ENCODE data around the gene PIK3R3. TPM values are rescaled to one million over a fixed set of nuclear protein-coding genes. Genes with fewer than 3 reads are reported as not detected.

PIK3R3 gene
- total and polyA plus RNA-seq, 4 donors: 1.5 to 49.8 (median 17.1) TPM

GRCh38 chr1:46160212-46160611 lies 27.8 kb upstream of the PIK3R3 start:
- no peak for DNase-seq
- WGBS, 2 donors: 95 to 96% methylated on average over 1 of the region's 1 CpG
- Histone ChIP-seq H3K36me3 (ENCODE audit: control insufficient read depth in 1 of 2, insufficient read depth in 2 of 2, low read length in 1 of 2) (no peaks in the 10 kb centered on the region), H3K9me3 (ENCODE audit: control insufficient read depth, low read length) (no peaks in the 10 kb centered on the region), H3K27ac (ENCODE audit: low read depth in 1 of 2, low read length in 2 of 2) (no peak overlapping the region), H3K27me3 (ENCODE audit: control insufficient read depth in 1 of 2, insufficient read depth in 2 of 2, low read length in 1 of 2) (no peaks in the 10 kb centered on the region), H3K4me1 (ENCODE audit: control insufficient read depth in 1 of 2, insufficient read depth in 2 of 2, low read length in 2 of 2) (no peaks in the 10 kb centered on the region), H3K4me3 (ENCODE audit: low read length in 2 of 2) (no peak overlapping the region)
- ATAC-seq (ENCODE audit: low FRiP score): no peak
- intact Hi-C loops (cut with DNase I): no loop called here

- 81 to 82% methylated on average over 3 of the region's 3 CpGs for WGBS, 2 donors
- no peaks in the 10 kb centered on the region for H3K36me3 ChIP-seq (ENCODE audit: control insufficient read depth in 1 of 2, insufficient read depth in 2 of 2, low read length in 1 of 2)
- DNase-seq (no peak), ATAC-seq (ENCODE audit: low FRiP score) (no peak)
- H3K9me3 ChIP-seq (ENCODE audit: control insufficient read depth, low read length): no peaks in the 10 kb centered on the region
- no peak overlapping the region for H3K27ac ChIP-seq (ENCODE audit: low read depth in 1 of 2, low read length in 2 of 2)
- H3K4me3 ChIP-seq (ENCODE audit: low read length in 2 of 2): no peak overlapping the region
- H3K27me3 ChIP-seq (ENCODE audit: control insufficient read depth in 1 of 2, insufficient read depth in 2 of 2, low read length in 1 of 2): no peaks in the 10 kb centered on the region
- intact Hi-C loops (cut with DNase I): no loop called here
- no peaks in the 10 kb centered on the region for H3K4me1 ChIP-seq (ENCODE audit: control insufficient read depth in 1 of 2, insufficient read depth in 2 of 2, low read length in 2 of 2)
Observed at GRCh38 chr1:46159516-46159915, 27.1 kb upstream of the PIK3R3 start.

DNA sequence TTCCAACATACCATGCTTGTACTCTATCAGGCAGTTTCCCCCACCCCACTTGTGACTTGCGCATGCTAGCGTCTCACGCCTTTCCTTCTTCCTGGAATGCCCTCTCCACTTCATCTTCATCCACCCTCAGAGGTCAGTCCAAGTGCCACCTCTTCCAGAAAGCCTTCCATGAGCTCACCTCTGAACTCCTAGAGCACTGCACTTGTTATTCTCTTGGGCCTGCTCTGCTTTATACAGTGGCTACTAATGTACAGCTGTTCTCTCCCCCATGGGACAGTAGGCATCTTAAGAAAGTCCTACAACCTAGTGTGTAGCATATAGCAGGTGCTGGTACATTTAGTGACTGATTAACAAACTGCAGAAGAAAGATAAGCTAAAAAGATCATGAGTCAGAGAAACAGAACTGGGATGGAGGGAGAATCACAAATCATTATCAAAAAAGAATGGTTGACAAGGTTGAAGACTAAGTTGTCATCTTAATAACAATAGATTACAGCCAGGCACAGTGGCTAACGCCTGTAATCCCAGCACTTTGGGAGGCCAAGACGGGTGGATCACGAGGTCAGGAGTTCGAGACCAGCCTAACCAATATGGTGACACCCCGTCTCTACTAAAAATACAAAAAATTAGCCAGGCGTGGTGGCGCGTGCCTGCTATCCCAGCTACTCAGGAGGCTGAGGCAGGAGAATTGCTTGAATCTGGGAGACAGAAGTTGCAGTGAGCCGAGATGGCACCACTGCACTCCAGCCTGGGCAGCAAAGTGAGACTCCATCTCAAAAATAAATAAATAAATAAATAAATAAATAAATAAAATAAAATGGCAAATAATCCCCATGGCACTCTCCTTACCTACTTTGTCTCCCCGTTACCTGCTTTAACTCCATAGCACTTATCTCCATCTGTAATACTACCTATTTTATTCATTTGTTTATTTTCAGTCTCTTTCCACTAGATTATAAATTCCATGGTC lies 26.2 kb upstream of the PIK3R3 start:
- no peak for ATAC-seq (ENCODE audit: low FRiP score)
- intact Hi-C loops (cut with DNase I): no loop called here
- Histone ChIP-seq H3K4me3 (ENCODE audit: low read length in 2 of 2) (no peak overlapping the region), H3K4me1 (ENCODE audit: control insufficient read depth in 1 of 2, insufficient read depth in 2 of 2, low read length in 2 of 2) (no peaks in the 10 kb centered on the region), H3K27me3 (ENCODE audit: control insufficient read depth in 1 of 2, insufficient read depth in 2 of 2, low read length in 1 of 2) (no peaks in the 10 kb centered on the region), H3K36me3 (ENCODE audit: control insufficient read depth in 1 of 2, insufficient read depth in 2 of 2, low read length in 1 of 2) (no peaks in the 10 kb centered on the region), H3K9me3 (ENCODE audit: control insufficient read depth, low read length) (no peaks in the 10 kb centered on the region), H3K27ac (ENCODE audit: low read depth in 1 of 2, low read length in 2 of 2) (no peak overlapping the region)
- 96% methylated on average over 13 of the region's 13 CpGs for WGBS, 2 donors
- no peak for DNase-seq

DNA sequence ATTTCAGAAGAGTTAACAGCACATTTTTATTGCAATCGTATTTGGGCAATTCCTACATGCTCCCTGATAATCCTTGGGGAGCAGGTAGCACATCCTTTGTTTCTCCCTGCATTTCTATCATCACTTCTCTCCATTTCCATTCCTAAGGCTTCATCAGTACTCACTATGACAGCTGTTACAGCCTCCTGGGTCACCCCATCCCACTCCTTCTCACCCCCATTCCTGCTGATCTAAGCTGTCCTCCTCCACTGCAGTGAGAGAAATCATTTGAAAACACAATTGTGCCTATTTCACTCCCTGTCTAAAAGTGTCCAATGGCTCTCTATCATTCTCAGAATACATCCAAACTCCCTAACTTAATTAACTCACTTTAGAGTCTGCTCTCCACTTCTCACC lies 25.5 kb upstream of the PIK3R3 start:
- H3K27ac ChIP-seq (ENCODE audit: low read depth in 1 of 2, low read length in 2 of 2): no peak overlapping the region
- no peaks in the 10 kb centered on the region for H3K9me3 ChIP-seq (ENCODE audit: control insufficient read depth, low read length)
- no peak for ATAC-seq (ENCODE audit: low FRiP score)
- DNase-seq: no peak
- intact Hi-C loops (cut with DNase I): no loop called here
- H3K4me1 ChIP-seq (ENCODE audit: control insufficient read depth in 1 of 2, insufficient read depth in 2 of 2, low read length in 2 of 2): no peaks in the 10 kb centered on the region
- H3K4me3 ChIP-seq (ENCODE audit: low read length in 2 of 2): no peak overlapping the region
- 78 to 99% methylated on average over 1 of the region's 1 CpG for WGBS, 2 donors
- H3K27me3 ChIP-seq (ENCODE audit: control insufficient read depth in 1 of 2, insufficient read depth in 2 of 2, low read length in 1 of 2): no peaks in the 10 kb centered on the region
- no peaks in the 10 kb centered on the region for H3K36me3 ChIP-seq (ENCODE audit: control insufficient read depth in 1 of 2, insufficient read depth in 2 of 2, low read length in 1 of 2)

- peaks cover 0 to 1% of the 10 kb centered on the region in 2 donors for H3K4me1 ChIP-seq (ENCODE audit: control insufficient read depth in 1 of 2, insufficient read depth in 2 of 2, low read length in 2 of 2)
- no peaks in the 10 kb centered on the region for H3K36me3 ChIP-seq (ENCODE audit: control insufficient read depth in 1 of 2, insufficient read depth in 2 of 2, low read length in 1 of 2)
- H3K27me3 ChIP-seq (ENCODE audit: control insufficient read depth in 1 of 2, insufficient read depth in 2 of 2, low read length in 1 of 2): no peaks in the 10 kb centered on the region
- H3K27ac ChIP-seq (ENCODE audit: low read depth in 1 of 2, low read length in 2 of 2): no peak overlapping the region
- whole genome bisulfite sequencing, 2 donors: 96 to 98% methylated on average over 1 of the region's 1 CpG
- ATAC-seq (ENCODE audit: low FRiP score): no peak
- H3K4me3 ChIP-seq (ENCODE audit: low read length in 2 of 2): no peak overlapping the region
- H3K9me3 ChIP-seq (ENCODE audit: control insufficient read depth, low read length): no peaks in the 10 kb centered on the region
- intact Hi-C loops (cut with DNase I): no loop called here
- no peak for DNase-seq
Observed at GRCh38 chr1:46153732-46154131, 21.3 kb upstream of the PIK3R3 start.

GRCh38 chr1:46153228-46153627 lies 20.8 kb upstream of the PIK3R3 start:
- WGBS, 2 donors: 99 to 100% methylated on average over 1 of the region's 1 CpG
- H3K36me3 ChIP-seq (ENCODE audit: control insufficient read depth in 1 of 2, insufficient read depth in 2 of 2, low read length in 1 of 2): no peaks in the 10 kb centered on the region
- no peak for ATAC-seq (ENCODE audit: low FRiP score)
- no peak overlapping the region for H3K4me3 ChIP-seq (ENCODE audit: low read length in 2 of 2)
- H3K4me1 ChIP-seq (ENCODE audit: control insufficient read depth in 1 of 2, insufficient read depth in 2 of 2, low read length in 2 of 2): peaks cover 0 to 1% of the 10 kb centered on the region in 2 donors
- H3K27ac ChIP-seq (ENCODE audit: low read depth in 1 of 2, low read length in 2 of 2): no peak overlapping the region
- H3K27me3 ChIP-seq (ENCODE audit: control insufficient read depth in 1 of 2, insufficient read depth in 2 of 2, low read length in 1 of 2): no peaks in the 10 kb centered on the region
- intact Hi-C loops (cut with DNase I): no loop called here
- no peaks in the 10 kb centered on the region for H3K9me3 ChIP-seq (ENCODE audit: control insufficient read depth, low read length)
- DNase-seq: no peak

GRCh38 chr1:46152016-46152415 lies 19.6 kb upstream of the PIK3R3 start:
- Histone ChIP-seq H3K27ac (ENCODE audit: low read depth in 1 of 2, low read length in 2 of 2) (no peak overlapping the region), H3K9me3 (ENCODE audit: control insufficient read depth, low read length) (no peaks in the 10 kb centered on the region), H3K4me3 (ENCODE audit: low read length in 2 of 2) (no peak overlapping the region), H3K27me3 (ENCODE audit: control insufficient read depth in 1 of 2, insufficient read depth in 2 of 2, low read length in 1 of 2) (no peaks in the 10 kb centered on the region), H3K36me3 (ENCODE audit: control insufficient read depth in 1 of 2, insufficient read depth in 2 of 2, low read length in 1 of 2) (no peaks in the 10 kb centered on the region), H3K4me1 (ENCODE audit: control insufficient read depth in 1 of 2, insufficient read depth in 2 of 2, low read length in 2 of 2) (peaks cover 0 to 1% of the 10 kb centered on the region in 2 donors)
- WGBS, 2 donors: 81% methylated on average over 3 of the region's 3 CpGs
- intact Hi-C loops (cut with DNase I): no loop called here
- DNase-seq (no peak), ATAC-seq (ENCODE audit: low FRiP score) (no peak)

GRCh38 chr1:46150085-46150484 lies 17.7 kb upstream of the PIK3R3 start:
- DNase-seq: no peak
- Histone ChIP-seq H3K9me3 (ENCODE audit: control insufficient read depth, low read length) (no peaks in the 10 kb centered on the region), H3K4me3 (ENCODE audit: low read length in 2 of 2) (no peak overlapping the region), H3K36me3 (ENCODE audit: control insufficient read depth in 1 of 2, insufficient read depth in 2 of 2, low read length in 1 of 2) (no peaks in the 10 kb centered on the region), H3K4me1 (ENCODE audit: control insufficient read depth in 1 of 2, insufficient read depth in 2 of 2, low read length in 2 of 2) (peaks cover 0 to 1% of the 10 kb centered on the region in 2 donors), H3K27ac (ENCODE audit: low read depth in 1 of 2, low read length in 2 of 2) (no peak overlapping the region), H3K27me3 (ENCODE audit: control insufficient read depth in 1 of 2, insufficient read depth in 2 of 2, low read length in 1 of 2) (no peaks in the 10 kb centered on the region)
- intact Hi-C loops (cut with DNase I): no loop called here
- no peak for ATAC-seq (ENCODE audit: low FRiP score)
- 97% methylated on average over 2 of the region's 2 CpGs for WGBS, 2 donors

GRCh38 chr1:46148318-46148717 lies 15.9 kb upstream of the PIK3R3 start:
- peaks cover 0 to 1% of the 10 kb centered on the region in 2 donors for H3K4me1 ChIP-seq (ENCODE audit: control insufficient read depth in 1 of 2, insufficient read depth in 2 of 2, low read length in 2 of 2)
- H3K27ac ChIP-seq (ENCODE audit: low read depth in 1 of 2, low read length in 2 of 2): no peak overlapping the region
- no peak for DNase-seq
- H3K9me3 ChIP-seq (ENCODE audit: control insufficient read depth, low read length): no peaks in the 10 kb centered on the region
- H3K36me3 ChIP-seq (ENCODE audit: control insufficient read depth in 1 of 2, insufficient read depth in 2 of 2, low read length in 1 of 2): no peaks in the 10 kb centered on the region
- H3K27me3 ChIP-seq (ENCODE audit: control insufficient read depth in 1 of 2, insufficient read depth in 2 of 2, low read length in 1 of 2): no peaks in the 10 kb centered on the region
- no peak overlapping the region for H3K4me3 ChIP-seq (ENCODE audit: low read length in 2 of 2)
- ATAC-seq (ENCODE audit: low FRiP score): no peak
- intact Hi-C loops (cut with DNase I): no loop called here
- 11 to 18% methylated on average over 2 of the region's 2 CpGs for WGBS, 2 donors

Data from aorta (tissue), 5 donors.